ENCODE results near the gene NQO2.
"Not testable (repeated sequence)": the region's sequence is repeated elsewhere in the genome, so short reads cannot be mapped to it uniquely, and the experiment has no call there.

The NQO2 gene

GRCh38 chr6:2970753-2971419 lies 28.8 kb upstream of the NQO2 start:
- peak; percentile 30 for DNase-seq

- peak; percentile 33 for DNase-seq
Observed at GRCh38 chr6:2971420-2972218, 28.1 kb upstream of the NQO2 start, which contains the start of gene SERPINB6. Gene SERPINB6 (minus strand): TSS chr6:2971567. CDS start chr6:2959332, 12,235 bp downstream.

GRCh38 chr6:2972219-2972487 lies 27.5 kb upstream of the NQO2 start:
- not testable (repeated sequence) for DNase-seq

DNA sequence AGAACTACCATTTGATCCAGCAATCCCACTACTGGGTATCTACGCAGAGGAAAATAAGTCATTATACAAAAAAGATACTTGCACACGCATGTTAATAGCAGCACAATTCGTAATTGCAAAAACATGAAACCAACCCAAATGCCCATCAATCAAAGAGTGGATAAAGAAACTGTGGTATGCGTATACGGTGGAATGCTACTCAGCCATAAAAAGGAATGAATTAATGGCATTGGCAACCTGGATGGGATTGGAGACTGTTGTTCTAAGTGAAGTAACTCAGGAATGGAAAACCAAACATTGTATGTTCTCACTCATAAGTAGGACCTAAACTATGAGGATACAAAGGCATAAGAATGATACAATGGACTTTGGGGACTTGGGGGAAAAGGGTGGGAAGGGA lies 27.0 kb upstream of the NQO2 start:
- DNase-seq: not testable (repeated sequence)

GRCh38 chr6:2973180-2973579 lies 26.5 kb upstream of the NQO2 start:
- DNase-seq: not testable (repeated sequence)

DNA sequence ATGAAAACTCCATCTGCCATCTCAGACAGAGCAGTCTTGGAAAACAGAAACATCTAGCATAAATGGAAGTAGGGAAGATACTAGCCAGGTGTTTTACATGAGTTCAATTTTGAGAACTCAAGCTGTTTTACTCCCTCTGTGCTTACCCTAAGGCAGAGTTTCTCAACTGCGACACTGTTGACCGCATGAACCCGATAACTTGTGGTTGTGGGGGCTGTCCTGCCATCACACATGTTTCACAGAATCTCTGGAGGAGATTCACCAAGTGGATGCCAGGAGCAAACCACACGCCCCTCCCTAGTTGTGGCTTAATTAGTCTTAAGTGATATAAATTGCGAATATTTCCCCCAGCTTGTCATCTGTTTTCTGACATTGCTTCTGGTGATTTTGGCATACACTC lies 26.0 kb upstream of the NQO2 start:
- DNase-seq: no peak

GRCh38 chr6:2976060-2976459 lies 23.6 kb upstream of the NQO2 start:
- DNase-seq: no peak

GRCh38 chr6:2976571-2977085 lies 23.1 kb upstream of the NQO2 start:
- no peak for DNase-seq

- no peak for DNase-seq
Observed at GRCh38 chr6:2977290-2977689, 22.4 kb upstream of the NQO2 start.

DNA sequence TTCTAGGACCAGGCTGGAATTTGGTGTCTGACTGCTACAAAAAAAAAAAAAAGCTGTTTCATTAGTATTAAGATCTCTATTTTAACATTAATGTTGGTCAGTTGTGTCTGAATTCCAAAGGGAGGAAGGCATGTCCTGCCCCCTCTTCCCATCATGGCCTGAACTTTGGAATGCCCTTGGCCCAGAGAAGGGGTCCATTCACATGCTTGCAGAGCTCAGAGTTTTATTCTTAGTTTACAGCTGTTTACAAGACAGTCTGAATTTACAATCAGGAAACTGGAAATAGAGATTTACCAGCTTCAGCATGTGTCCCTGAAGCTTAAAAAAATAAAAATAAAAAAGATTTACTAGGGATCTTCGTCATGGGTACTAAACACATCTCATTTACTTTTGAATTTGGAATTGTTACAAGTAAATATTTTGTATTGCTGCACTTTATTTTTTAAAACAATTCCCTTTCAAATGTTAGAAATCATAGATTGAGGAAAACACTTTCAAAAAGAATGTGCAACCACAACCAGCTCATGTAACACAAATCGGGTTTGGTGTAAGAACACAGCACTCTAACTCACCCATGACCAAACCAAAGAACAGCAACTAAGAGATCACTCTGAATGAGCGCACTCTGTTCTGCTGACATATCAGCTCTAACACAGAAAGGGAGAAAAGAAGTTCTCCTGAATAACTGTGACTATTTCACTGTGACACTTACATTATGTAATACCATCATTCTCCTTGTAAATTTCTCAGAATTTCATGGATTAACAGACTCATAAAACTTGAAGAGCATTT lies 21.7 kb upstream of the NQO2 start:
- DNase-seq: no peak

DNA sequence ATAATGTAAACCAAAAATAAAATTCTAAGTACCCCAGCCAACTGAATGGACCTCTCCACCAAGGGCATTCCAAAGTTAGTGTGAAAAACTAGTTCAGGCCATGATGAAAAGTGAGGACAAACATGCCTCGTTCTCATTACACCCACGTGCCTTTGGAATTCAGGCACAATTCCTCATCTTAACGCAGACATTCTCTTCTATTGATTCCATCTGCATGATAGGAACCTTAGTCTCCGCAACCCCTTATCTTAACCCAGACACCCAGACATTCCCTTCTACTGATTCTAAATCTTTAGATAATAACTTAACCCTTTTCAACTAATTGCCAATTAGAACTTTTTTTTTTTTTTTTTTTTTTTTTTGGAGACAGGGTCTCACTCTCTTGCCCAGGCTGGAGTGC lies 20.8 kb upstream of the NQO2 start:
- DNase-seq: no peak

- no peak for DNase-seq
Observed at GRCh38 chr6:2979819-2980464, 19.8 kb upstream of the NQO2 start.

GRCh38 chr6:2980465-2980855 lies 19.2 kb upstream of the NQO2 start:
- no peak for DNase-seq

- no peak for DNase-seq
Observed at GRCh38 chr6:2982426-2983117, 17.1 kb upstream of the NQO2 start.

GRCh38 chr6:2984738-2985406 lies 14.8 kb upstream of the NQO2 start:
- DNase-seq: no peak

DNA sequence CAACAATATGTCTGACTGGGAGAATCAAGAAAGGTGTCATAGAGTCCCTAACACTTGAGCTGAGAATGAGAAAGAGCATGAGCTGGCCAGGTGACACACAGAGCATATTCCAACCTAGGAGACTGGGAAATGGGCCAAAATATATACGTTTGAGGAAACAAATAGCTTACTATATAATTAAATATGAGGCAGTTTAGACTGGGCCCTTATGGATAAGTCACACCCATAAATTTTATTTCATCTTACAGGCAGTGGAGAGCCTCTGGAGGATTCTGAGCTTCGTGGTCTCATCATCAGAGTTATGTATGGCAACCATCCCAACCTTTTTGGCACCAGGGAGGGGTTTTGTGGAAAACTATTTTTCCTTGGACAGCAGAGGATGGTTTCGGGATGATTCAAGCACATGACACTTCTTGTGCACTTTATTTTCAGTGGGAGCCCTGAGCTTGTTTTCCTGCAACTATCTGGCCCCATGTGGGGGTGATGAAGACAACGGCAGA lies 12.9 kb upstream of the NQO2 start:
- no peak for DNase-seq

DNA sequence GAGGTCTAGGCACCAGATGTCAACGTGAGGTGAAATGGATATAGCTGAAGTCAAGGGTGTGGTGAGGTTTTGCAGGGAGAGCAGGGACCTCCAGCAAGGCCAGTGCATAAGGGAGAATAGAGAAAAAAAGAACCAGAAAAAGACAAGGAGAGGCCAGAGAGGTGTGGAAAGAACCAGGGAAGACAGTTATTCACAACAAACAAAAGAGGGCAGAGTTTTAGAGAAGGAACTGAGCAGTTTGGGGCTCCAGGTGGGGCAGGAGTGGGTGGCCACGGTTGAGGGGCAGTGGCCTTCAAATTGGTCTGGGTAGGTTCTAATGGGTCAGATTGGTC lies 11.6 kb upstream of the NQO2 start:
- no peak for DNase-seq

- DNase-seq: peak; percentile 74
Observed at GRCh38 chr6:2988426-2989331, 11.0 kb upstream of the NQO2 start.

DNA sequence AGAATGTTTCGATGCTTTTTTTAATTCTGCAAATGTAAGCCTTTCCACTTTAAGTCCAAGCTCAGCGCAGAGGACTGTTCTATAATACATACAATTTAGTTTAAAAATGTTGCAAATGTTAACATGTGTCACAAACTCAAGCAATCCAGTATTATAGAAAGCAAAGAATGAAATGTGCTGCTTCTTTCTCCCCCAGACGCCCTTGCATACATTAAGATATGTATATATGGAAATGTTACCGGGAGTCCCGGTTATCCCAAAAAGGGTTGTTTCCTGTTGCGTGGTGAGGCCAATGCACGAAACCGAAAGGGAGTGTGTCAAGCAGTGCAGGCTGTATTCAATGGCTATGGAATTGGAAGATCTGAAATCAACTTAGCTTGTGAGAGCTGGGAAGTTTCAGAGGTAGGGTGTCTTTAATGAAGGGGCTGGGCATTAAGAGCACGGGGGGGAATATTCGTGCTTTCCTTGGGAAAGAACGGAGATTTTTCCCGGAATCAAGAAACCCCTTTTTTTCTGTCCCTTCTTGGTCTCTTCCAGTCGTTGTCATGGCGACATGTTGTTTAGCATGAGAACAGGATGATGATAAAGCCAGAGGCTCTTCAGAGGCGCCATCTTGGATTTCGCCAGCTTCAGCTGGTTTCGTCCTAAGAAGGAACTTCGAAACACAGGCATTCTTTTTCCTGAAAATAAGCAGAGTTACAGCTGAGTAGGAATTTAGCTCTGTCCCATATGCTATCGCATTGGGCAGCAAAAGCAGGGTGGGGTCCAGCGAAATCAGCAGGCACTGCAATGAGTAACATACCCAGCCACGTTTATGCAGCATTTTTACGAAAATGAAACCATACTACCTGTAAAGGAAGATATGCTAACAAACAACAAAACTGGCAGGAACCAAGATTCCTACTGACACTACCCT lies 10.1 kb upstream of the NQO2 start:
- DNase-seq: peak; percentile 60
